ENCODE results near the gene PPFIA4.

Gene PPFIA4

DNA sequence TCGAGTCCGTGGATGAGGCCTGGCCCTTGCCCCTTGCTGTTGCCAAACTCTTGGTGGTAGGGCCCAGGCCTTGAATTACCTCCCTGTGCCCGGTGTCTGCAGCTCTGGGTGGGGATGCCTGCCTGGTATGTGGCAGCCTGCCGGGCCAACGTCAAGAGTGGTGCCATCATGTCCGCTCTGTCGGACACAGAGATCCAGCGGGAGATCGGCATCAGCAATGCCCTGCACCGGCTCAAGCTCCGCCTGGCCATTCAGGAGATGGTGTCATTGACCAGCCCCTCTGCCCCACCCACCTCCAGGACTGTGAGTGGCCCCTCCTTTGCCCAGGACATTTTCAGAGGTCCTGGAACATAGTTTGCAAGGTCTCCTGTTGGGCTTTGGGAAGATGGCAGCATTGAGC, 33.8 kb downstream of the PPFIA4 start:
- no peak for DNase-seq

- DNase-seq: no peak
These were observed 37.0 kb downstream of the PPFIA4 start for GRCh38 chr1:203063287-203063686.

GRCh38 chr1:203065191-203065590, 38.9 kb downstream of the PPFIA4 start:
- peak; percentile 62 for DNase-seq

- DNase-seq: no peak
These were observed 39.7 kb downstream of the PPFIA4 start for GRCh38 chr1:203065986-203066385.

DNA sequence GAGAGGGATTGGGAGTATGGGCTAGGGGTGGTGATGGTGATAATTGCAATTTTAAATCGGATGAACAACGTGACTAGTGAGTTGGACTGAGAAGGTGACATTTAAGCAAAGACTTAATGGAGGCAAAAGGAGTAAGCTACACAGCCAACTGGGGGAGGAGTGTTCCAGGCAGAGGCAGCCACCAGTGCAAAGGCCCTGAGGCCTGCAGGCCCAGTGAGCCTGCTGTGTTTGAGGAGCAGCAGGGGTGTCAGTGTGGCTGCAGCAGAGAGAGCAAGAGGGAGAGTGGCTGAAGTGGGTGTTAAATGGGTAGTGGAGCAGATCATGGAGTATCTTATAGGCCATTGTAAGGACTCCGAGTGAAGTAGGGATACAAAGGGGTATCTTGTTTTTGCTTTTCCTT, 40.7 kb downstream of the PPFIA4 start:
- DNase-seq: no peak

DNA sequence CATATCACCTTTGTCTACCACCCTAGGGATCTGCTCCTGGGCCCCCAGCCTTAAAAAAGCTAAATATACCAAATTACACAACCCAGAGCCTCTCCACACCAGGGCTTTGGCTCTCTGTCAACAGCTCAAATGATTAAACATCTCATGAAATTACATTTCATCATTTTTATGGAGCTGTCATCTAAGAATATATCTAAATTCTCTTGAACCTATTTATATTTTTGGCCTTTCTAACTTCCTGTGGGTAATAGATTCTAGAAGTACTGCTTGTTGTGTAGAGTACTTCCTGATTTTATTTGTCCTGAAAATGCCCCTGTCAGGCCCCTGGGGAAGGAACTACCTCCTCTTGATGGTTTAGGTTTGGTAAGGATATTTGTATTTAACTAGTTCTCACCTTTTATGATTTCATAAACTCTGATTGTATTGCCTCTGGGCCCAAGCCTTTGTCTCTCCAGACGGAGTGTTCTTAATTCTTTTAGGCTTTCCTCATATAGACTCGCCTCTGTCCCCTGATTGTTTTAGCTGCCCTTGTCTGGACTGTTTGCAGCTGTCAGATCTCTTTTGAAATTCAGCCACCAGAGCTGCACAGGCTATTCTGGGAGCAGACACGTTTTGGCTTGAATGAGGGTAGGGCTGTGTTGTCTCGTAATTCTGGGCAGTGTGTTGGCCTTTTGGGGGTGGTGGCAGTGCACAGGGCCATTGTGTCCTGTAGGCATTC, 42.9 kb downstream of the PPFIA4 start:
- peak; percentile 75 for DNase-seq

- no peak for DNase-seq
These were observed 45.8 kb downstream of the PPFIA4 start for GRCh38 chr1:203072002-203072602.

GRCh38 chr1:203072911-203073310, 46.6 kb downstream of the PPFIA4 start:
- no peak for DNase-seq

- DNase-seq: no peak
These were observed 47.2 kb downstream of the PPFIA4 start for GRCh38 chr1:203073469-203073868.

- DNase-seq: no peak
These were observed 48.3 kb downstream of the PPFIA4 start for GRCh38 chr1:203074610-203075009.

DNA sequence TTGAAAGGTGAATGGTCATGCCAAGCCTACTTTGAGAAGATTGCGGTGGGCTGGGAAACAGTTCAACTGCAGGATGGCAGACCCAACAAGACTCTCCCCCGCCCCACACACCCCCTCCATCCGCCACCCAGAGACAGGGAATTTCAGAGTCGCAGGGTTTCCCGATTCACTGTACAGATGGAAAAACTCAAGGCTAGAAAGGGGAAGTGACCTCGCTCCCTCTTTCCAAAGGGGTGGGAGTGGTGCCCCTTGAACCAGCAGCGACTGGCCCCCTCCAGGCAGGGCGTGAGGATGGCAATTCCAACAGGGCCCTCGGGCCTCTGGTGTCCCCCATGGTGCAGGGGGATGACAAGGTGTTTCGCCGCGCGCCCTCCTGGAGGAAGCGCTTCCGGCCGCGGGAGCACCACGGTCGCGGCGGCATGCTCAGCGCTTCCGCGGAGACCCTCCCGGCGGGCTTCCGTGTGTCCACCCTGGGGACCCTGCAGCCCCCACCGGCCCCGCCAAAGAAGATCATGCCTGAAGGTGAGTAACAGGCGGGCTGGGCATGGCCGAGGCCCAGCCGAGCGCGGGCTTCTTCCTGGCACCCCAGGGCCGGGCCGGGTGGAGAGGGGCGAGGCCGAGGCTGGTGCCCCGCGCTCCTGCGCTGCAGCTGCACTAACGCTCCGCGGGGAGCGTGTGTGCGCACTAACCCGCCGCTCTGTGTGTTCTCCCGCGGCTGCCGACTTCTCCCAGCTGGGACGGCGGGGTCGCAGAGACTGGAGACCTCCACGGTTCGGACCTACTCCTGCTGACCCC, 49.1 kb downstream of the PPFIA4 start:
- no peak for DNase-seq

- DNase-seq: no peak
These were observed 49.8 kb downstream of the PPFIA4 start for GRCh38 chr1:203076031-203076511.

DNA sequence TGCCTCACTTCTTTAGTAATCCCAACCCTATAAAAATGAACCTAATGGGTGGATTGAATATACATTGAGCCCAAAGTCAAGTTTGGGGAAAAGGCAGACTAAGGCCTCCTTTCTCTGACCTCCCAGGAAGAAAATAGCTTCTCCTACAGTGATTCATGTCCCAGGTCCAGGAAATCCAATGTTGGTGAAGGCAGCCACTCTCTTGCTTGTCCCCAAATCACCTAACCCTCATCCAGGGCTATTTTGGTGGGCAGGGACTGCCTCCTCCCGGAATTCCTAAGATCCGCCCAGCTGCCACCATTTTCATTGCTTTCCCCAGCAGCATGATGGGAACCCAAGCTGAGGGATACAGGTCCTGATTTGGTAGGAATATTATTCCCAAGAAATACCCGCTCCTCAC, 51.1 kb downstream of the PPFIA4 start:
- DNase-seq: no peak

- DNase-seq: no peak
These were observed 51.7 kb downstream of the PPFIA4 start for GRCh38 chr1:203077956-203078355.

DNA sequence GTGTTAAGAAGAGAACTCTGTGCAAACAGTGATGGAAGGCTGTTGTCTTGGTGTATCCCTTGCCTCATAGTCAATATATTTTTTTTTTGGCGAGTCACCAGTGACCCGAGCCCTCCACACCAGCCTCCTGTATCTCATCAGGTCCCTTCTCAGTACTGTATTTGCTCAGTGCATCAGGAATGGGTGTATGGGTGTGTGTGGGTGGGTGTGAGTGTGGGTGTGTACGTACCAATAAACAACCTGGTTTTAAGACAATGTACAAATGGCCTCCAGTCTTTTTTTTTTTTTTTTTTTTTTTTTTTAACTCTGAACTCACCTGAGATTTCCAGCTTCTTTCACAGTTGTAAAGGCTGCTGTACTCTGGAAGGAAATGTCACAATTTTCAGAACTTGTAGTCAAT, 52.2 kb downstream of the PPFIA4 start:
- DNase-seq: no peak

GRCh38 chr1:203080456-203080855, 54.2 kb downstream of the PPFIA4 start:
- DNase-seq: peak; percentile 12

GRCh38 chr1:203081465-203082230, 55.4 kb downstream of the PPFIA4 start:
- peak; percentile 9 for DNase-seq

DNA sequence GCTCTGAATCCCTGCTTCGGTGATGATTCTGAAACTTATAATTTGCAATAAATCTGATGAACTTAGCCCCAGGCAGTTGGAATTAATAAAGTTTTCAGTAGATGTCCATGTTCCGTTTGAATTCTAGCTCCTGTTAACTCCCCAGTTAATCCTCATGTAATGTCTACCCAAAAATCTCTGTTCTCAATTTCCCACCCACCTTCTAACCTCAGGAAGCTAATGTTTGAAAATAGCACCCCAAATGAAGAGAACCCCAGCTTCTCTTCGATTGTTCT, 55.9 kb downstream of the PPFIA4 start:
- DNase-seq: no peak

DNA sequence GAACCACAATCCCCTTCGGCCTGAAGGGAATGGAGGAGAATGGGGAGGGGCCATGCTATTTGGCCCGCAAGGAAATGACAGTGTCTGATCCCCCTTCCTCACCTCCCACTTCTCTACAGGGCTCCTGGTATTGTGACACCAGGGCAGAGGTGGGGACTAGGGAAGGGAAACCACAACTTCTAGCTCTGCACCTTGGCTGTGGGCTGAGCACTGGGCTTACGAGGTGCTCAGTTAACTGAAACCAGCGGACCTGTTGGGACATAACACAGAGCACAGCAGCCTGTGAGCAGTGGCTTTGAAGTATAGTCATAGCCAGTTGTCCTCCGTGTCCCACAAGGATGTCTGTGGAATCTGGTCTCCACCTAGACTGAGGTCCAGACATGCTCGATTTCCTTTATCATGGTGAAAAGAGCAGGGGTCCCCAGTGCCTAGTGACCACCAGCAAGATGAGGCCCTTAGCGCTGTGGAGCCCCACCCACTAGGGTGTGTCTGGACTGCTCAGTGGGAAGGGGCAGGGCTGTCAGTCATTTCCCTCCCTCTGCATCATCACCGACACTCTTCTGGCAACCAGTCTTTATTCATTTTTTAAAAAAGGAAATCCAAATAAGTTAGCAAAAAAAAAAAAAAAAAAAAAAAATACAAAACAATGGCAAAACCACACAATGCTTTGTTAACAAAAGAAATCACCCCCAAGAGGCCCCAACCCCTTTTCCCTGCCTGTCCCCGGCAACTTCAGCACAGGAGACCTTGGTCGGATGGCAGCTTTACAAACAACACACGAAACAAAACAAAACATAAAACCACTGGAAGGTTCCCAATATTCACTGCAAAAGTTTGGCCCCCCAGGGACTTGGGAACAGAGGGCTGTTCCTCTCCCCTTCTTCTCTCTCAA, 56.5 kb downstream of the PPFIA4 start:
- DNase-seq: peak; percentile 16

GRCh38 chr1:203083463-203083921, 57.2 kb downstream of the PPFIA4 start:
- peak; percentile 13 for DNase-seq

DNA sequence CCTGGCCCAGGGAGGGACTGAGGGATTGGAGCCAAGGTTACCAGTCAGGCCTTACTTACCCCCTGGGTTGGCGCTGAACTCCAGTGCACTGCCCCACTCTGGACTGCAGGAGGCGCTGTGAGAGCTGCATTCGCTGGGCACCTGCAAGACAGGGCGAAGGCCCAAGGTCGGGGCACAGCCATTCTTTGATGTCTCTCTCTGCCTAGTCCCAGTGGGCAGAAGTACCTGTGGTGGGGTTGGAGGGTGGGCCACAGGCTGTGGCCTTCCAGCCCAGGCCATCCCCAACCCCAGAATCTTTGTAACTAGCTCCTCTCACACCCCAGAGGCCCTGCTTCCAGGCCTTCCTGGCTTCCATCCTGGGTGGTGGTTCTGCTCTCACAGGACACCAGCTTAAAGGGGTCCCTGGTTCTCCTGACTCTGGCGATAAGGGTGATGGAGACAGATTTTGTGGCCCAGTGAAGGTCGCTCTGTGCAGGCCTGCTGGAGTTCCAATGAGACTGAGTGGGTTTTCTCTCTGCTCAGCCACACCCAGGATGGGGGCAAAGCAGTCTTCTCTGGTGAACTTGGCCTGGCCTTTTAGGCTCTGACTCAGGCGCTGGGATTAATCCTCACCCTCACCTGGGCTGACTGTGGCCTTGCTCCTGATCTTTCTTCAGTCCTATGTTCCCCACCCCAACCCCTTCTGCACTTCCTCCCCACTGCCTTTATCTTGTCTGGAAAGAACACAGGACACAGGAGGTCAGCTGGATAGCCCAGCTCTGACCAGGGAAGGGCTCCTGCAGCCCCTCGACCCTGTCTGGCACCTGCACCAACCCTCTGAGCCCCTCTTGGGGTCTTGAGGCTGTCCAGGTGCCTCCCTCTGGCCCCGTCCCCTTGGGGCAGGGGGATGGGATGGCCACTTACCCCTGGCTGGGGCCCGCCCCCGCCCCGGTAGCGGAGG, 58.6 kb downstream of the PPFIA4 start:
- DNase-seq: no peak
